Ishikawa (cell line): ENCODE data around the gene ARFGAP1.

Source experiments
- CEBPB ChIP-seq: IDR thresholded peaks from 2 replicates; pipeline ENCODE4 v1.6.1; 2012
- CREB1 ChIP-seq: IDR thresholded peaks from 2 replicates; pipeline ENCODE4 v1.6.1; 2012; ENCODE audit warnings: low read depth
- EGR1 ChIP-seq: IDR thresholded peaks from 2 replicates; pipeline ENCODE4 v1.6.1; 2012
- EP300 ChIP-seq: IDR thresholded peaks from 2 replicates; pipeline ENCODE4 v1.6.1; 2012; ENCODE audit warnings: borderline replicate concordance
- RAD21 ChIP-seq: IDR thresholded peaks from 2 replicates; pipeline ENCODE4 v1.6.1; 2012; ENCODE audit warnings: low read depth
- TAF1 ChIP-seq: IDR thresholded peaks from 2 replicates; pipeline ENCODE4 v1.6.1; 2012; ENCODE audit warnings: low read depth, mild to moderate bottlenecking
- TEAD4 ChIP-seq: IDR thresholded peaks from 2 replicates; pipeline ENCODE4 v1.6.1; 2012
- YY1 ChIP-seq: IDR thresholded peaks from 2 replicates; pipeline ENCODE4 v1.6.1; 2012; ENCODE audit warnings: low read depth
- ZBTB7A ChIP-seq: IDR thresholded peaks from 2 replicates; pipeline ENCODE4 v1.6.1; 2012; ENCODE audit warnings: low read depth
- TF ChIP-seq, protein P1 (sequence below): IDR thresholded peaks from 2 replicates; pipeline ENCODE4 v1.6.1; 2012
- TF ChIP-seq, protein P2 (sequence below): IDR thresholded peaks from 2 replicates; pipeline ENCODE4 v1.6.1; 2012

DNA sequence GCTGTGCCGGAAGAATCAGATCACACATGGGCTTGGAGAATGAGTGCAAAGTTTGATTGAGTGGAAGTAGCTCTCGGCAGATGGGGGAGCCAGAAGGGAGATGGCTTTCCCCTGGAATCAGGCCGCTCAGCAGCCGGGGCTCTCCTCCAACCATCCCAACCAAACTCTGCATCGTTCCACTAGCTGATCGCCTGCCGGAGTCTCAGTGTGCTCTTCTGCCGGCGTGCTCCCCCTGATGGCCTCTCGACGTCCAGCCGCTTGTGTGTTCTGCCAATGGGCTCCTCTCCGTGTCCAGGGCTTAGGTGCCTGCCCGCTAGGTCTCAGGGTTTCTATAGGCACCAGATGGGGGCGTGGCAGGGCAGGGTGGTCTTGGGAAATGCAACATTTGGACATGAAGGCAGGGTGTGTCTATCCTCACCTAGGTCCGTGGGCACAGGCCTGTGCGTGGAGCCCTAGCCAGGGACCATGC lies 41.8 kb upstream of the ARFGAP1 start:
- TF ChIP-seq EP300 (no peak), EGR1 (no peak), ZBTB7A (no peak), CEBPB (no peak), CREB1 (no peak), TAF1 (no peak), RAD21 (no peak), TEAD4 (no peak), YY1 (no peak)
- TF ChIP-seq, protein P1, sequence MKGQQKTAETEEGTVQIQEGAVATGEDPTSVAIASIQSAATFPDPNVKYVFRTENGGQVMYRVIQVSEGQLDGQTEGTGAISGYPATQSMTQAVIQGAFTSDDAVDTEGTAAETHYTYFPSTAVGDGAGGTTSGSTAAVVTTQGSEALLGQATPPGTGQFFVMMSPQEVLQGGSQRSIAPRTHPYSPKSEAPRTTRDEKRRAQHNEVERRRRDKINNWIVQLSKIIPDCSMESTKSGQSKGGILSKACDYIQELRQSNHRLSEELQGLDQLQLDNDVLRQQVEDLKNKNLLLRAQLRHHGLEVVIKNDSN: no peak
- TF ChIP-seq, protein P2, sequence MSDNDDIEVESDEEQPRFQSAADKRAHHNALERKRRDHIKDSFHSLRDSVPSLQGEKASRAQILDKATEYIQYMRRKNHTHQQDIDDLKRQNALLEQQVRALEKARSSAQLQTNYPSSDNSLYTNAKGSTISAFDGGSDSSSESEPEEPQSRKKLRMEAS: no peak
